Spleen (tissue), 7 donors: ENCODE measurements around the gene CIC.

Experiments
- CTCF ChIP-seq, 11 experiments: fragments of 200-600 bp in 7 of 11; fragments of 450-650 bp in 4 of 11; sonication (generic) in 4 of 11; IDR thresholded peaks in 8 of 11; conservative IDR thresholded peaks in 3 of 11; 1 replicate in 7 of 11; 2 replicates in 4 of 11; pipeline versions ENCODE4 v1.4.0 to v1.8.0; 2016 to 2021; ENCODE audit warnings: antibody characterized with exemption in 11 of 11, inconsistent platforms in 4 of 11, mild to moderate bottlenecking in 1 of 11
- POLR2A ChIP-seq, 3 donors: fragments of 450-650 bp; IDR thresholded peaks; one replicate each; pipeline ENCODE4 v1.5.1; 2017; ENCODE audit warnings: antibody characterized with exemption in 3 of 3, mild to moderate bottlenecking in 1 of 3
- donor health status: DM: no; HTN: no; CAD: no; lungs with moderate emphysema.
- donor health status: DM: no; HTN: no; CAD: no.
- donor health status: DM: no; HTN: no; CAD: no.

- TF ChIP-seq CTCF (IDR thresholded peaks at IDR 0.05 in 8 of 11, conservative IDR thresholded peaks at IDR 0.05 in 3 of 11): no peak
- no peak for TF ChIP-seq POLR2A (IDR thresholded peaks at IDR 0.05)
These were observed 42.6 kb downstream of the CIC start for GRCh38 chr19:42311657-42312056.
